NCI-H2029 treated with DMSO at 0.1 percent for 48 hours (cell line): ENCODE measurements around the gene OR14A16.

Experiments used
- DNase-seq: peaks from one replicate; lab custom pipeline; 2025; lab: John Stamatoyannopoulos, UW

Gene OR14A16

GRCh38 chr1:247824023-247824422, at the start of gene OR14A16:
TSS of gene OR14A16 (minus strand) at chr1:247824119. CDS start at chr1:247815729, 8,390 bp downstream.
- no peak for DNase-seq

- no peak for DNase-seq
These were observed 41.5 kb upstream of the OR14A16 start for GRCh38 chr1:247865416-247865815.

GRCh38 chr1:247864644-247865043, 40.7 kb upstream of the OR14A16 start:
- DNase-seq, result no peak

- no peak for DNase-seq
These were observed 38.8 kb upstream of the OR14A16 start for GRCh38 chr1:247862756-247863155.

- DNase-seq, result no peak
These were observed 34.2 kb upstream of the OR14A16 start for GRCh38 chr1:247857985-247858619.

- no peak for DNase-seq
These were observed 33.4 kb upstream of the OR14A16 start, which contains the start of gene TRIM58 for GRCh38 chr1:247857069-247857984. TSS of gene TRIM58 (plus strand) at chr1:247857187. CDS start at chr1:247857247, 60 bp downstream.

- no peak for DNase-seq
These were observed 32.0 kb upstream of the OR14A16 start for GRCh38 chr1:247855911-247856310.

GRCh38 chr1:247854899-247855545, 31.1 kb upstream of the OR14A16 start:
- DNase-seq, result no peak

GRCh38 chr1:247849616-247850015, 25.7 kb upstream of the OR14A16 start:
- no peak for DNase-seq

GRCh38 chr1:247848346-247848745, 24.4 kb upstream of the OR14A16 start:
- no peak for DNase-seq

- DNase-seq, result no peak
These were observed 21.7 kb upstream of the OR14A16 start for GRCh38 chr1:247845693-247846017.

GRCh38 chr1:247845011-247845692, 21.2 kb upstream of the OR14A16 start:
- DNase-seq, result no peak

GRCh38 chr1:247843411-247843810, 19.5 kb upstream of the OR14A16 start:
- DNase-seq, result no peak

GRCh38 chr1:247841796-247842195, 17.9 kb upstream of the OR14A16 start, which contains the start of gene OR11L1:
TSS of gene OR11L1 (minus strand) at chr1:247841896. CDS start at chr1:247841896, 0 bp downstream.
- DNase-seq, result no peak

GRCh38 chr1:247840818-247841217, 16.9 kb upstream of the OR14A16 start:
- DNase-seq, result no peak

- no peak for DNase-seq
These were observed 9.7 kb upstream of the OR14A16 start for GRCh38 chr1:247833601-247834000.

GRCh38 chr1:247829656-247830055, 5.7 kb upstream of the OR14A16 start:
- DNase-seq, result no peak

- DNase-seq, result no peak
These were observed 1.4 kb upstream of the OR14A16 start for GRCh38 chr1:247825362-247825761.

GRCh38 chr1:247822060-247822459, 1.9 kb downstream of the OR14A16 start:
- DNase-seq, result no peak

GRCh38 chr1:247812637-247813036, 11.3 kb downstream of the OR14A16 start:
- no peak for DNase-seq

GRCh38 chr1:247797518-247797917, 26.4 kb downstream of the OR14A16 start:
- DNase-seq, result no peak

GRCh38 chr1:247769603-247770002, 54.3 kb downstream of the OR14A16 start:
- no peak for DNase-seq
